GM12874 (cell line): Measurements from ENCODE around the gene DUSP7.

Source experiments
- CTCF ChIP-seq: IDR thresholded peaks from 2 replicates; pipeline ENCODE4 v1.5.1; 2011; ENCODE audit warnings: low read depth, mild to moderate bottlenecking, control low read depth, low read length, moderate library complexity; ENCODE audit not compliant: insufficient read depth

Gene DUSP7

GRCh38 chr3:52085681-52086282 lies 29.4 kb upstream of the DUSP7 start:
- TF ChIP-seq CTCF = no peak

- 0 out of 2 replicates have a peak, but pooled peaks have one; percentile 4 for TF ChIP-seq CTCF
Observed at GRCh38 chr3:52084954-52085680, 28.7 kb upstream of the DUSP7 start.

GRCh38 chr3:52084216-52084945 lies 28.0 kb upstream of the DUSP7 start:
- TF ChIP-seq CTCF = no peak

- TF ChIP-seq CTCF = no peak
Observed at GRCh38 chr3:52083556-52084087, 27.3 kb upstream of the DUSP7 start.

- no peak for TF ChIP-seq CTCF
Observed at GRCh38 chr3:52082951-52083350, 26.6 kb upstream of the DUSP7 start.

- TF ChIP-seq CTCF = no peak
Observed at GRCh38 chr3:52080830-52081719, 24.7 kb upstream of the DUSP7 start.
